Dermis blood vessel endothelial cell (primary cell): ENCODE data around the gene STARD3. TPM values are rescaled to one million over a fixed set of nuclear protein-coding genes. Genes with fewer than 3 reads are reported as not detected.
A peak's percentile ranks its signal among the peaks of the same experiment; 100 is the strongest.
"Not testable (repeated sequence)": the region's sequence is repeated elsewhere in the genome, so short reads cannot be mapped to it uniquely, and the experiment has no call there.

ENCODE experiments used
- DNase-seq: peaks from one replicate; pipeline ENCODE4 v3.0.0; 2010
- total RNA-seq: library from RNA; depleted of rRNA; stranded (reverse); fragments of >200 nt; gene quantifications from 2 replicates; pipeline ENCODE4 v1.2.3, GENCODE V29; 2014

Gene STARD3
- total RNA-seq, 1 donor from 2014 or later: 46.6 TPM

DNA sequence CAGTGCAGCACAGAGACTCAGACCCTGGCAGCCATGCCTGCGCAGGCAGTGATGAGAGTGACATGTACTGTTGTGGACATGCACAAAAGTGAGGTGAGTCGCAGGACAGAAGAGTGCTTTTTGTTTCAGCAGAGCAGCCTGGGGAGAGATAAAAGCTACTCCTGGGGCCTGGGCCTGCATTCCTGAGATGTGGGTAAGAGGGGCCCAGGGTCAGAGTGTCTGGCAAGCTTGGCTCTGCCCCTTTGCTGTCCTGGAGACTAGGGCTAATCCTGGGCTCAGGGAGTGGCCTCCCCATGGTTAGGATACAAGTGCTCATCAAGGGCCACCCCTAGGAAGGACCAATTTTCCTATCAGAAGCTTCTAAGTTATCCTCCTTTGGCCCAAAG lies 58.1 kb downstream of the STARD3 start:
- no peak for DNase-seq

DNA sequence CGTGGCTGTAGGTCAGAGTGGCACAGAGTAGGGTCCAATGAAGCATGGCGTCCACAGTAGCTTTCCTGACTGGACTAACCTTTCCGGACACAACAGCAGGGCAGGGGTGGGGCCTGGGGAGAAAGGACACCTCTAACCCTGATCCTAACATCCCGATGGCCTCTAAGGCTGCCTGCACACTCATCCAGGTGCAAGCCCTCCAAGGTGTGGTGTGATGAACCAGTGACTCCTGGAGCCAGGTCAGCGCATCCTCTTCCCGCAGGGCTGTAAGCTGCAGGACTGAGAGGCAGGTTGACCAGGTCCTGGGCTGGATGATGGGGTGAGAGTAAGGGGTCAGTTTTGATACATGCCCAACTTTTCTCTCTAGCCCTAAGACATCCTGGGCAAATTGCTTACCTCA lies 59.8 kb downstream of the STARD3 start:
- no peak for DNase-seq

DNA sequence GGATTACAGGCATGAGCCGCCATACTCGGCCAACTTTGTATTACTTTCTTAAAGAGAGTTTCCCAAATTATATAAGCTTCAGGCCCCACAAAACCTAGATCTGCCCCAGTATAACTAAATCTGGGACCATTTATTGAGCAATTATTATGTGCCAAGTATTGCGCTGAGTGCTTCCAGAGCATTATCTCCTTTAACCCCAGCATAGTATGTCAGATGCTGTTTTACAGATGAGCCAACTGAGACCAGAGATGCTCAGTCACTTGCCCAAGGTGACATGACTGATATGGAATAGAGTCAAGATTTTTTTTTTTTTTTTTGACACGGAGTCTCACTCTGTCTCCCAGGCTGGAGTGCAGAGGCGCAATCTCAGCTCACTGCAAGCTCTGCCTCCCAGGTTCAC lies 61.0 kb downstream of the STARD3 start:
- DNase-seq: no peak

DNA sequence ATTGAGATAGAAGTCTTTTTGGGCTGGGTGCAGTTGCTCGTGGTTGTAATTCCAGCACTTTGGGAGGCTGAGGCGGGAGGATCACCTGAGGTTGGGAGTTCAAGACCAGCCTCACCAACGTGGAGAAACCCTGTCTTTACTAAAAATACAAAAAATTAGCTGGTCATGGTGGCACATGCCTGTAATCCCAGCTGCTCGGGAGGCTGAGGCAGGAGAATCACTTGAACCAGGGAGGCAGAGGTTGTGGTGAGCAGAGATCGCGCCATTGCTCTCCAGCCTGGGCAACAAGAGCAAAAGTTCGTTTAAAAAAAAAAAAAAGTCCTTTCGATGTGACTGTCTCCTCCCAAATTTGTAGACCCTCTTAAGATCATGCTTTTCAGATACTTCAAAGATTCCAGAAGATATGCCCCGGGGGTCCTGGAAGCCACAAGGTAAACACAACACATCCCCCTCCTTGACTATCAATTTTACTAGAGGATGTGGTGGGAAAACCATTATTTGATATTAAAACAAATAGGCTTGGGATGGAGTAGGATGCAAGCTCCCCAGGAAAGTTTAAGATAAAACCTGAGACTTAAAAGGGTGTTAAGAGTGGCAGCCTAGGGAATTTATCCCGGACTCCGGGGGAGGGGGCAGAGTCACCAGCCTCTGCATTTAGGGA lies 62.3 kb downstream of the STARD3 start:
- not testable (repeated sequence) for DNase-seq

DNA sequence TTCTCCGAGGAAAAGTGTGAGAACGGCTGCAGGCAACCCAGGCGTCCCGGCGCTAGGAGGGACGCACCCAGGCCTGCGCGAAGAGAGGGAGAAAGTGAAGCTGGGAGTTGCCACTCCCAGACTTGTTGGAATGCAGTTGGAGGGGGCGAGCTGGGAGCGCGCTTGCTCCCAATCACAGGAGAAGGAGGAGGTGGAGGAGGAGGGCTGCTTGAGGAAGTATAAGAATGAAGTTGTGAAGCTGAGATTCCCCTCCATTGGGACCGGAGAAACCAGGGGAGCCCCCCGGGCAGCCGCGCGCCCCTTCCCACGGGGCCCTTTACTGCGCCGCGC lies 62.8 kb downstream of the STARD3 start, which contains the start of gene ERBB2:
ERBB2 (plus strand) TSS at position 247 of the 330 bp plus-strand sequence. CDS start 175 bp downstream, outside the sequence.
- peak; percentile 12 for DNase-seq

DNA sequence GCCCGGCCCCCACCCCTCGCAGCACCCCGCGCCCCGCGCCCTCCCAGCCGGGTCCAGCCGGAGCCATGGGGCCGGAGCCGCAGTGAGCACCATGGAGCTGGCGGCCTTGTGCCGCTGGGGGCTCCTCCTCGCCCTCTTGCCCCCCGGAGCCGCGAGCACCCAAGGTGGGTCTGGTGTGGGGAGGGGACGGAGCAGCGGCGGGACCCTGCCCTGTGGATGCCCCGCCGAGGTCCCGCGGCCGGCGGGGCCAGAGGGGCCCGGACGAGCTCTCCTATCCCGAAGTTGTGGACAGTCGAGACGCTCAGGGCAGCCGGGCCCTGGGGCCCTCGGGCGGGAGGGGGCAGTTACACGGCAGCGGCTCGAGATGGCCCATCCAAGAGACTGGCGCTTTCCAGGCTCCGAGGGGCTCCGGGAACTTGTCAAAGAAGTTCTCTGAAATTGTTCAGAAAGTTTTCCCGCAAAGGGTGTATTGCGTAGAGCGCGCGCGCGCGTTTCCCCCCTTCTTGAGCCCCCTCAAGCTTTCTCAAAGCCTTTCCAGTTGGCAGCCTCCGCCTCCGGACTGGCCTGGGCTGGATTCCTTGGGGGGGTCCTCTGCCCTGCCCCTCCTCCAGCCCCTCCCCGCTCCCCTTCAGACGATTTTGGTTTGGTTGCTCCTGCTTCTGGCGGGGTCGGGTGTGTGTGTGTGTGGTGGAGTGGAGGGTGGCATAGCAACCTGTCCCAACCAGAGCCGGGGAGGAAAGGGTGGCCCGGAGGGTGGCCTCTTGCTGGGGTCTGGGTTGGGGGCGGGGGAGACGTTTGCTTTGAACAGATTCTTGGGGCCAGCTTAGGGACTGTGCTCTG lies 63.4 kb downstream of the STARD3 start:
- no peak for DNase-seq

DNA sequence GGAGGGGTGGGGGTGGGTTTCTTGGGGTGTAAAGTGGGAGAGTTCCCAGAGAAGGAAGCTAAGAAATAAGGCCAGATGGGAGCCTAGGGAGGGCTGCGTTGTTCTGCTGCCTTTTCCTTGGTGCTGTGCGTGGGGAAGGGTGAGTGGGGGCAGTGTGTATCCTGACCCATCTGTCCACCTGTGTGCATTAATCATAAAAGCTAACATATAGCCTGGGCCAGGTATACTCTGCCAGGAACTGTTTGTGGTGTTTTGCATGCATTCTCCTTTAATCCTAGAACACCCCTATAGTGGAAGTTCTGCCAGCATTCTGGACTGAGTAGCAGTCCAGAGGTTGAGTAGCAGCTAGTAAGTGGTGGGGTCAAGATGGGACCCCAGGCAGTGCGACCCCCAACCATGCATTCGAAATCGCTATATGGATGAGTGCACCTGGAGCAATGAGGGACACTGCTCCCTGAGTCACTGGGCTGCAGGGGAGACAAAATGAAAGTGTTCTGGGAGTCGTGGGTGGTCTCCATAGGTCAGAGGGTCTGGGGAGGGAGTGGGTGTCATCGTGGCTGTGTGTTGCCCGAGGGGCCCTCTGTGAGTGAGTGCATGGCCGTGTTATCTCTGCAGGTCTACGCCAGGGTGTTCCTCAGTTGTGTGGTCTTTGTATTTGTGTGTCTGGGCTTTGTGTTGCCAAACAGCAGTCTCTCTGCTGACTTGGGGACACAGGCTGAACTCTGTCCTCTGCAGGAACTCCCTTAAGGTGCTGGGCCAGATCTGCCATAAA lies 64.3 kb downstream of the STARD3 start:
- DNase-seq: no peak

DNA sequence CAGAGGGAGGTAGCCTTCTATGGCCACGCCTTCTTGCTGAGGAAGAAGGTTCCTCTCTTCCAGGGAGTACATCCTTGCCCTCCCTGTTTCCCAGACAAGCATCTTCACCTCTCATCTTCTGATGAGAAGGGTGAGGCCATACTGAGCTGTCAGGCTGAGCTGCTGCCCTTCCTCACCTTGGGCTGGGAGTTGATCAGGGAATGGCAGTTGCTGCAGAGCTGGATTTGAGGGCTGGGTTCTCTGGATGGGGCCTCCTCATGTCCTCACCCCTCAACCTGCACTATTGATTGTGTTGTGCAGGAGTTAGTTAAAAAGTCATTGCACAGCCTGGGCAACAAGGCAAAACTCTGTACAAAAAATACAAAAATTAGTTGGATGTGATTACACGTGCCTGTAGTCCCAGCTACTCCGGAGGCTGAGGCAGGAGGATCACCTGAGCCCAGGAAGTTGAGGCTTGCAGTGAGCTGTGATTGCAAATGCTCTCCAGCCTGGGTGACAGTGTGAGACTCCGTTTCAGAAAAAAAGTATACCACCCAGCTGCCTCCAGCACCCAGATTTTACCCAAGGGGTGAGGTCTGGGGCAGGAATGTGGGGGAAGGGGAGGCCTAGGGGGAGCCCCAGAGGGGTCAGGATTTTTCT lies 65.0 kb downstream of the STARD3 start:
- DNase-seq: no peak

DNA sequence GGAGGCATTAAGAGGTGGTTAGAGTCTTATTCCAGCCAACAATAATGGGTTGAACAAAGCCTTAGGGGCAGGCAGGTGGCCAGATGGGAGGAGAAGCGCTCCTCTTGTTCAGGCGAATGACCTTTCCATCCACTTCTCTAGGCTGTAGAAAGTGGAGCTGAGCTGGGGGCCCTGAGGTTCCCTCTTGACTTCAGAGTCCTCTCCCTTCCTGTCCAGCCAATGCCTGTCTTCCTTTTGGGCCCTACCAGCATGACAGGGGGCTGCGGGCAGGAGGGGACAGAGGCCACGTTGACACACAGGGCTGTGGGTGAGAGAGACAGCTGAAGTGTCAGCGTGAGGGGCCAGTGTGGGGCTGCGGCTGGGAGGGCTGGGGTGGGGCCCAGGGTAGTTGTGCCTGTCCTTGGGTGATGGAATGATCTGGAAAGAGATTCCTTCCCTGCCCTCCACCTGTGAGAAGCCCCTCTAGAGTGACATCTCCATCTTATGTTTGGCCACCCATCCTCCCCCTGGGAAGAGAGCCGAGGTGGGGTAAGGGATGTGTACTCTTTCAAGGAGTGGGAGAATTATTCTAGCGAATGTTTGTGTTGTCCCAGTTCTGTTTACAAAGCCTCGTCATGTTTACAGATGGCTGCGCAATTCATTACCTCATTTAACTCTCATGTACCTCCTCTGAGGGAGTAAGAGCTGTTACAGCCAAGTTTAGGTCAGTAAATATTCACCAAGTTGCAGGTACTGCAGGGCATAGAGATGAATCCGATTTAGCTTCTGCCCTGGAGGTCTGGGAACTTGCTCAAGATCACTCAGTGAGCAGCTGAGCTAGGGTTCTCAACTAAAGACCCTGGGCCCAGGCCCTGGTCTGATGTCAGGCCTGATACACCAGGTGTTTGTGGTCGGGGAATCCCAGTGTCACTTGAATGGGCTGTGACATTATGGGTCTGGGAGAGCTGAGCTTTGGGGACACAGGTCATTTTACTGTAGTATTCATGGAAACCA lies 66.3 kb downstream of the STARD3 start:
- no peak for DNase-seq

DNA sequence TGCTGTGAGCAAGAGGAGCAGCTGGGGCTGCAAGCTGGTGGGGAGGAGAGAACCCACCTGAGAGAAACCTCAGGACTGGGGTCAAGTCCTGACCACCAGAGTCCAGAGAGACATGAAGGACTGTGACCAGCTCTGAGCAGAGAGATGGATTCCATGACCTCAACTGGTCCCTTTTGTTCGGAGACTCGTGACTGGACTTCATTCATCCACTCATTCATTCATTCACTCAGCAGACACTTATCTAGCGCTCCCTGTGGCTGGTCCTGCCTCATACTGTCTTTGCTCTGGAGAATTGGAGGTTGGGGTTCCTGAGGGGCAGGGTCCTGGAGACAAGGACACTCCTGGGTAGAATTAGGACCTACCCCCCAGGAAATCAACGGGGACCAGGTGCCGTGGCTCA lies 67.0 kb downstream of the STARD3 start:
- no peak for DNase-seq

DNA sequence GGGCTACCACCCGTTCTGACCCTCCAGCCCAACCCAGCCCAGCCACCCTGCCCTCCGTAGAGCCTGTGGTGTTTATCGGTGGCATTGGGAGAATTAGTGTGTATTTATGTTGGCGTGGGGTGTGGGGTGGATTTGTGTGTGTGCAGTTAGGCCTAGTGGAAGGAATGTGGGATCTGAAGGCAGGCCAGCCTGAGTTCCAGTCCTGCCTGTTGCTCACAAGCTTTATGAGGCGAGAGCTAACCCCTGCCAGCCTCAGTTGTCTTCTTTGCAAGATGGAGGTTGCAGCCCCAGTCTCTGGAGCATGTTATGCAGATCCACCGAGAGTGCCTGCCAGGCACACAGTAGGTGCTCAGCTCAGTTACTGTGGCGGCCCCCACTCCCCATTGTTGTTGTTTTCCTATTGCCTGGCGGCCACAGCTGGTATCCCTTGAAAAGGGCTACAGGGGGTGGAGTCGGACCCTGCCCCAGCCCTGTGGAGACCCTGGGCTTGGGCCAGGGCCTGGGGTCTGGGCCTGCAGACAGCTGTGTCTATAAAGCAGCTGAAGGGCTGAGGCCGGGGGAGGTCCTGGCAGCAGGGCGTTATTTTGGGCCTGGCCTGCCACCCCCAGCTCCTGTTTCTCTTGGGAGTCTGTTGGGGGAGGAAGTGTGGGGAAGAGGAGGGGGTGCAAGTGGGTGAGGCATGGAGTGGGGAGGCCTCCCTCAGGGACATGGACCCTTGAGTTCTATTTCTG lies 68.0 kb downstream of the STARD3 start:
- DNase-seq: no peak

DNA sequence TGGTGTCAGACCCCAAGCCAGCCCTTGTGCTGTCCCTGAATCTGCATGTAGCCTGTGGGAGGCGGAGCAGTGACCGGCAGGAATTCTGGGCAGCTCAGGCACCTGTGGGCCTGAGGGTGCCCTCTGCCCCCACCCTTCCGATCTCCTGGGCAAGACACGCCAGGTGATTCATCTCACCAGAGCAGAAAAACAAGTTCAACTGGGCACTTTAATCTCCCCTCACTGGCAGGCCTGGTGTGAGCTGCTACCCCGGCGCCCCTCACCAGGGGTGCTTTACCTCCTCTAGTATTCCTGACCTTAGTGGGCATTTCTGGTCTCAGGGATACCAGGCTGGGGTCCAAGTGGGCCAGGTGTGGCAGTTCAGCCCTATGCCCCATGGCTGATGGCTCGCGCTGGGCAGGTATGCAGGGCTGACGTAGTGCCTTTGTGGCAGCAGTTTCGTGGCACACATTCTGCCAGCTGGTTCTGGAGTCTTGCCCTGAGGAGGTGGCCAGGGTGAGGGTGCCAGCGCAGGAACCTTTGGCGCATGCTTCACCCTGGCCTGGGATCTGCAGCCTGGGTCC lies 68.9 kb downstream of the STARD3 start:
- no peak for DNase-seq

DNA sequence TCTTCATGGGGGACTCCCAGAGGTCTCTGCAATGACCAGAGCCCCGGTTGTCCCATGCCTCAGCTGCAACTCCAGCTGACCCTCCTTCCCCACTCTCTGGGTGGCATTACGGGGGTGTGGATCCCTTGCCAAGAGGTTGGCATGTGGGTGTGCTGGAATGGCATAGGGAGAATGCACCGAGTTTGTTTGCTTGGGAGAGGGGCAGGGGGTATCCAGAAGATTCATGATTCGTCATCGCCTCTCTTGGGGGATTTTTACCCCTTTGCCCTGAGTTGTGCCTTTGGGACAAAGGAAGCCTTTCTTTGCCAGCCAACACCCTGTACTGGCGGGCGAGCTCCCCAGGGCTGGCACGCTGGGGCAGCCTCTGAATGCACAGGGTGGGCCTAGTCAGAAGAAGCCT lies 69.4 kb downstream of the STARD3 start:
- DNase-seq: no peak

DNA sequence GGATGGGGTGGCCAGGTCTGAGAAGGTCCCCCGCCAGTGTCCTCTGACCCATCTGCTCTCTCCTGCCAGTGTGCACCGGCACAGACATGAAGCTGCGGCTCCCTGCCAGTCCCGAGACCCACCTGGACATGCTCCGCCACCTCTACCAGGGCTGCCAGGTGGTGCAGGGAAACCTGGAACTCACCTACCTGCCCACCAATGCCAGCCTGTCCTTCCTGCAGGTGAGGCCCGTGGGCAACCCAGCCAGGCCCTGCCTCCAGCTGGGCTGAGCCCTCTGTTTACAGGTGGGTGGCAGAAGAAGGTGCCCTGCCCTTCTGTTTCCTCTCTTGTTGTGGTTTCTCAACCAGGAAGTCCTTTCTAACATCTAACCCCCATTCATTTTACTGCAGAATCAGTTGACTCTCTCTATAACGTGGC lies 70.0 kb downstream of the STARD3 start:
- DNase-seq: no peak

DNA sequence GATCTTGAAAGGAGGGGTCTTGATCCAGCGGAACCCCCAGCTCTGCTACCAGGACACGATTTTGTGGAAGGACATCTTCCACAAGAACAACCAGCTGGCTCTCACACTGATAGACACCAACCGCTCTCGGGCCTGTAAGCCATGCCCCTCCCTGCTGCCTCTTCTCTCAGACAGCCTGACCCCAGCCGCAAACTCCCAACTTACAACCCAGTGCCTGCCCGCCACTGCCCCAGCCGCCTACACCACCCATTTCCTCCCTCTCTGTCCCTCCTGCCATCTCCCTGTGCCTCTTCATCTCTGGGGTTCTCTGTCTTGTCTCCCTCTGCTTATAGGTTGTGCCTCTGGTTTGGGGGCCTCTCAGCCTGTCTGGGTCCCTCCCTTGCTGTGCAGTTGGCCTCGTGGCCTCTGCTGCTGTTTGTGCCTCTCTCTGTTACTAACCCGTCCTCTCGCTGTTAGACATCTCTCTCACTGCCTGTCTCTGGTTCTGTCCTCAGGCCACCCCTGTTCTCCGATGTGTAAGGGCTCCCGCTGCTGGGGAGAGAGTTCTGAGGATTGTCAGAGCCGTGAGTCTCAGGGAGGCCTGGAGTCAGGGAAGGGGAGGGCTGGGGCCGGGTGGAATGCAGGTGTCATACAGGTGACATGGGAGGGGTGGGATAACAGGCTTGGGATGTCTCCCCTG lies 72.5 kb downstream of the STARD3 start:
- DNase-seq: no peak

DNA sequence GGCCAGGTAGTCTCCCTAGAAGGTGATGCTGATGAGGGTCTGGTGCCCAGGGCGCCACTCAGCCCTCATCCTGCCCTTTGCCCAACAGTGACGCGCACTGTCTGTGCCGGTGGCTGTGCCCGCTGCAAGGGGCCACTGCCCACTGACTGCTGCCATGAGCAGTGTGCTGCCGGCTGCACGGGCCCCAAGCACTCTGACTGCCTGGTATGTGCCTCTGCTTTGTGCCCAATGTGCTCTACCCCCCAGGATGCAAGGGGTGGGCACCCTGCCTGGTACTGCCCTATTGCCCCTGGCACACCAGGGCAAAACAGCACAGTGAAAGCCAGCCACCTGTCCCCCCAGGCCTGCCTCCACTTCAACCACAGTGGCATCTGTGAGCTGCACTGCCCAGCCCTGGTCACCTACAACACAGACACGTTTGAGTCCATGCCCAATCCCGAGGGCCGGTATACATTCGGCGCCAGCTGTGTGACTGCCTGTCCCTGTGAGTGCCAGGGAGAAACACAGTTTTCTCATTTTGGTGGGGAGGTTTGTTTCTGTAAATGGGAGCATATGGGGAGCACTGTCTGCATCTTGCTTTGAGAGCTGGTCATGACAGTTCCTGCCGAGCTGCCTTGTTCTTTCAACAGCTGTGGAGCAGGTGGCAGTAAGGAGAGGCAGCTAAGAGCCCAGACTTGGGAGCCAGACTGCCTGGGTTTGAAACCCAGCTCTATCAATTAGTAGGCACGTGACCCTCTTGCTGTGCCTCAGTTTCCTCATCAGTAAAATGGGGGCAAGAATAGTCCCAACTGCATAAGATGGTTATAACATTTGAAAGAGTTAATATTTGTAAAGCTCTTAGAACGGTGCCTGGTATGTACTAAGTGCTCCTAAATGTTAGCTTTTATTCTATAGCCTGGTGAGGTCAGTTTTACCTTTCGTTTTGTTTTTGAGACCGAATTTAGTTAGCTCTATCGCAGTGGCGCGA lies 73.3 kb downstream of the STARD3 start:
- DNase-seq: no peak

DNA sequence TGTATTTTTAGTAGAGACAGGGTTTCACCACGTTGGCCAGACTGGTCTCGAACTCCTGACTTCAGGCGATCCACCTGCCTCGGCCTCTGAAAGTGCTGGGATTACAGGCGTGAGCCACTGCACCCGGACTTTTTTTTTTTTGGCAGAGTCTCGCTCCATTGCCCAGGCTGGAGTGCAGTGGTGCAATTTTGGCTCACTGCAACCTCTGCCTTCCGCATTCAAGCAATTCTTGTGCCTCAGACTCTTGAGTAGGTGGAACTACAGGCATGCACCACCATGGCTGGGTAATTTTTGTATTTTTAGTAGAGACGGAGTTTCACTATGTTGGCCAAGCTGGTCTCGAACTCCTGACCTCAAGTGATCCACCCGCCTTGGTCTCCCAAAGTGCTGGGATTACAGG lies 74.1 kb downstream of the STARD3 start:
- DNase-seq: not testable (repeated sequence)

DNA sequence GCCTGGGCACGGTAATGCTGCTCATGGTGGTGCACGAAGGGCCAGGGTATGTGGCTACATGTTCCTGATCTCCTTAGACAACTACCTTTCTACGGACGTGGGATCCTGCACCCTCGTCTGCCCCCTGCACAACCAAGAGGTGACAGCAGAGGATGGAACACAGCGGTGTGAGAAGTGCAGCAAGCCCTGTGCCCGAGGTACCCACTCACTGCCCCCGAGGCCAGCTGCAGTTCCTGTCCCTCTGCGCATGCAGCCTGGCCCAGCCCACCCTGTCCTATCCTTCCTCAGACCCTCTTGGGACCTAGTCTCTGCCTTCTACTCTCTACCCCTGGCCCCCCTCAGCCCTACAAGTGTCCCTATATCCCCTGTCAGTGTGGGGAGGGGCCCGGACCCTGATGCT lies 74.9 kb downstream of the STARD3 start:
- no peak for DNase-seq
